Occipital lobe (tissue), 2 donors: Measurements from ENCODE around the gene SUPT3H. TPM values are rescaled to one million over a fixed set of nuclear protein-coding genes. Genes with fewer than 3 reads are reported as not detected.
"Not testable (repeated sequence)": the region's sequence is repeated elsewhere in the genome, so short reads cannot be mapped to it uniquely, and the experiment has no call there.

Source experiments
- DNase-seq: peaks from one replicate; lab custom pipeline; 2025; lab: John Stamatoyannopoulos, UW
- total RNA-seq: library from RNA; depleted of rRNA; stranded (reverse); fragments of >200 nt; gene quantifications from one replicate; pipeline ENCODE4 v1.2.3, GENCODE V29; 2014

SUPT3H gene
- total RNA-seq, 1 donor from 2014 or later, result 15.3 TPM

- DNase-seq, result no peak
Measured at GRCh38 chr6:45326698-45327417, 50.9 kb downstream of the SUPT3H start.

GRCh38 chr6:45323656-45324224, 54.0 kb downstream of the SUPT3H start:
- DNase-seq, result no peak

- no peak for DNase-seq
Measured at GRCh38 chr6:45320349-45320748, 57.4 kb downstream of the SUPT3H start.

DNA sequence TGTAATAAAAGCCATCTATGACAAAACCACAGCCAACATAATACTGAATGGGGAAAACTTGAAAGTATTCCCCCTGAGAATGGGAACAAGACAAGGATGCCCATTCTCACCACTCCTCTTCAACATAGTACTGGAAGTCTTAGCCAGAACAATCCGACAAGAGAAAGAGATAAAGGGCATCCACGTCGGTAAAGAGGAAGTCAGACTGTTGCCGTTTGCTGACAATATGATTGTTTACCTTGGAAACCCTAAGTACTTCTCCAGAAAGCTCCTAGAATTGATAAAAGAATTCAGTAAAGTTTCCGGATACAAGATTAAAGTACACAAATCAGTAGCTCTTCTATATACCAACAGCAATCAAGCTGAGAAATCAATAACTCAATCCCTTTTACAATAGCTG, 63.6 kb downstream of the SUPT3H start:
- no peak for DNase-seq

- no peak for DNase-seq
Measured at GRCh38 chr6:45310118-45310788, 67.5 kb downstream of the SUPT3H start.

DNA sequence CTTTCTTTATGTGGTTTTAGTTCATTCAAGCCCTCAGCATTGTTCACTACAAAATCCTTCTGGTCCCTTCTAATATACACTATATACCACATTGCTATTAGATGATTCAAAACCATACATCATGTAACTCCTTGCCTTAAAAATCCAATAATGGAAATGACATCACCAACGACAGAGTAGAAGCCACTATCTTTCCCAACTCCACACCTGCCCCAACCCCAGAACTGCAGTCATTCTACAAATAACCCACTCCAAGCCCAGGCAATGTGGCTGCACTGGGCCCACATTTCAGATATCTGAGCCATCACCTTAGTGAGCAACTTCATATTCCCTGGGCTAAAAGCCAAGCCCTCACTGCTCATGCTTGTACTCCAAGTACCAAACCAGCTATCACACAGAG, 72.2 kb downstream of the SUPT3H start:
- no peak for DNase-seq

GRCh38 chr6:45302832-45303231, 74.9 kb downstream of the SUPT3H start:
- no peak for DNase-seq

DNA sequence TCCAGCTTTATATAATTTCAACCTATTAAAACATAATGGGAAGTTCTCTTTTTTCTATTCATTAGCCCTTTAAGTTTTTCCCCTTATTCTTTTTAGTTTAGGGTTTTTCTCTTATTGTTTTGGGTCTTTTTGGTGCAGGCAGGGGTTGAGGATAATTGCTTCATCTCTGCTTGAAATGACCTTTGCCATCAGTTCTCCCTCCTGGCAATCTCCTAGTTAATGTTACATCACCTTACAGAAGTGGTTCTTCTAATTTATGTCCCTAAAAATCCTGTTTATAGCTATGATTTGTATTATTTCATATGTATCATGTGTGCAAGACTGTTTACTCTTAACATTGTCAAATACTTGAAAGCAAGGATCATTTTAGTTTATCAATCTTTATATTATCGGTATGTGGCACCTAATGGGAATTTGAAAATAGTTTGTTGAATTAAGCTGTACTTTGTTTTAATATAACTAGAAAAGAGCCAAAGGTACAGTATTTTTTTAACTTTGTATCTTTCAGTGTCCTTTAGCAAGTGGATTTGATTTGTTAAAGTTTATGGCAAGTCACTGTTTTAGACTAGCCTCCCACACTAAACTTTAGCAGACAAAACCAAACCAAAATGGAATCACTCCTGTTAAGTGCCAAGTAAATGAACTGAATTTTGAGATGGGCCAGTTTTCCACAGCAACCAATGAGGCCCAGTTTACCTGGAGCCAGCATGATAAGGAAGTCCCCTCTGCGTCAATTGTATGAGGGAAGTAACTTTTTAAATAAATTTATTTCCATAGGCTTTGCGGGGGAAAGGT, 76.2 kb downstream of the SUPT3H start:
- DNase-seq, result no peak

DNA sequence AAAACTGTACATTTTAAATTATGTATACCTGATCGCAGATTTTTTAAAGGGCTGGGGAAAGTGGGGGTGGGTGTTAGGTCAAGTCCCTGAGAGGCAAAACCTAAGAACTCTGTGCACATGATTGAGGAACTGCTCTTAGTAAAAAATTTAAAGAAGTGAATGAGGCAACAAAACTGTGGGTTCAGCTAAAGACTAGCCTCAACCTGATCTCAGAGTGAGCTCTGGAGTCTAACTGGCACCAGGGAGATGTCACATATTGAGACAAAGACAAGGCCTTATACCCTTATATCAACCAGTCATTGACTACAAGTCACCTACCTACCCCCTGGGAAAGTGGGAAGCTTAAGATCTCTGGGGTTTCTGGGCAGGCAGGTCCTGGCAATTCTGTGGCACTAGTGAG, 77.0 kb downstream of the SUPT3H start:
- DNase-seq, result no peak

- DNase-seq, result no peak
Measured at GRCh38 chr6:45299096-45299581, 78.6 kb downstream of the SUPT3H start.

DNA sequence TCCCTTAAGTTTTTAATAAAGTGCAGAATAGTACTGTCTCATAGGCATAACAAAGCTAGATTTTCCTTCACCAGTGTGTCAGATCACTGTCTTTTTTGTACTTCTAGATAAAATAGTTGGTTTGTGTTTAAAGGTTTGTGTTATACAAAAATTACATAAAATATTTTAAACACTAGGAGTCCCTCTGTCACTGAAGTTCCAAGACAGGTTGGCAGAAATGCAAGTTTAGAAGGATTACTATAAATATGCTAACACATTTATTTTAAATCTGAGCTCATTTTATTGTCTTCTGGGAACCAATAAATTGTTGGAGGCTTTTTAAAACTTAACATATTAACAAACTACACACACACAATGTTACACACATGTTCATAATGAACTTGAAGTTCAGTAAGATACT, 80.4 kb downstream of the SUPT3H start:
- DNase-seq, result no peak

GRCh38 chr6:45294065-45294701, 83.6 kb downstream of the SUPT3H start:
- DNase-seq, result not testable (repeated sequence)

GRCh38 chr6:45293306-45293705, 84.4 kb downstream of the SUPT3H start:
- no peak for DNase-seq

GRCh38 chr6:45289751-45290514, 87.8 kb downstream of the SUPT3H start:
- DNase-seq, result no peak

DNA sequence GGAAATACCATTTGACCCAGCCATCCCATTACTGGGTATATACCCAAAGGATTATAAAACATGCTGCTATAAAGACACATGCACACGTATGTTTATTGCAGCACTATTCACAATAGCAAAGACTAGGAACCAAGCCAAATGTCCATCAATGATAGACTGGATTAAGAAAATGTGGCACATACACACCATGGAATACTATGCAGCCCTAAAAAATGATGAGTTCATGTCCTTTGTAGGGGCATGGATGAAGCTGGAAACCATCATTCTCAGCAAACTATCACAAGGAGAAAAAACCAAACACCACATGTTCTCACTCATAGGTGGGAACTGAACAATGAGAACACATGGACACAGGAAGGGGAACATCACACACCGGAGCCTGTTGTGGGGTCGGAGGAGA, 91.0 kb downstream of the SUPT3H start:
- DNase-seq, result not testable (repeated sequence)

- DNase-seq, result no peak
Measured at GRCh38 chr6:45278367-45278766, 99.4 kb downstream of the SUPT3H start.

GRCh38 chr6:45277741-45278140, 100.0 kb downstream of the SUPT3H start:
- DNase-seq, result not testable (repeated sequence)

DNA sequence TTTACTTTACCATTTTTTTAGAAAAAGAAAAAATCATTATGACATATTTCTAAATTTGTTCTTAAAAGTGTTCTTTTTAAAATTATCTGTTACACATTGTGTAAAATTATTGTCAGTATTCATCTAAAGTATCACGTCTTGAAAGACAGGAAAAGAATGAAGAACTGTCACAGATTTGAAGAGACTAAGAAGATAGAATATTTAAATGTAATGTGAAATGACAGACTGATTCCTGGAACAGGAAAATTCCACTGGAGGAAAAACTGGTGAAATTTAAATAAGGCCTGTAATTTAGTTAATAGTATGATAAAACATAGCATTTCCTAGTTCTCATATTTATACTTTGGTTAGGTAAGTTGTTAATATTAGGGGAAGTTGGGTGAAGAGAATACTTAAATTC, 102.4 kb downstream of the SUPT3H start:
- DNase-seq, result no peak

DNA sequence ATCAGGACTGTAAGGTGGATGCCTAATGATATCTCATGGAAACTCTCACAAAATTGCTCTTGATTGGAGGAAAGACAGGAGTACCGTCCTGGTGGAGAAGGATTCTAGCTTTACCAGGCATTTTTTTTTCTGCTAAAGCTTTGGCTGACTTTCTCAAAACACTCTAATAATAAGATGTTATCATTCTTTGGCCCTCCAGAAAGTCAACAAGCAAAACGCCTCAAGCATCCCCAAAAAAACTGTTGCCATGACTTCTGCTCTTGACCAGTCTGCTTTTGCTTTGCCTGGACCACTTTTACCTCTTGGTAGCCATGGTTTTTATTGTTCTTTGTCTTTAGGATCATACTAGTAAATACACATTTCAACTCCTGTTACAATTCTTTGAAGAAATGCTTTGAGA, 105.1 kb downstream of the SUPT3H start:
- DNase-seq, result no peak

DNA sequence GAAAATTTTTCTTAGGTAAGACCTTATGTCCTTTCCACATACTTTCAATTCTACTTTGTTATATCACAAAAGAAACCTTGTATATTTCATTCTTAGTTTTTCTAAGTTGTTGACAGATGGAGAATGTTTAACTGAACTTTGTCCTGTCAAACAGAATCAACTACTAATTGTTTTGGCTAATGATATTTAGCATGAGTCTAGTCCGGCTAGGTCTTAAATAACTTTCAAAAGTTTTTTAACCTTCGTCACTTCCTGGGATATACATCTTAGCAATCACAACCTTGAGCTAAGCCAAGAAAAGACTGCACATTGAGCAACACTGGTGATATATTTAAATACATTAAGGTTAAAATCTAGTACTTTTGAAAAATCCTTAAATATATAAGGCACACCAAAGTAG, 112.5 kb downstream of the SUPT3H start:
- no peak for DNase-seq

DNA sequence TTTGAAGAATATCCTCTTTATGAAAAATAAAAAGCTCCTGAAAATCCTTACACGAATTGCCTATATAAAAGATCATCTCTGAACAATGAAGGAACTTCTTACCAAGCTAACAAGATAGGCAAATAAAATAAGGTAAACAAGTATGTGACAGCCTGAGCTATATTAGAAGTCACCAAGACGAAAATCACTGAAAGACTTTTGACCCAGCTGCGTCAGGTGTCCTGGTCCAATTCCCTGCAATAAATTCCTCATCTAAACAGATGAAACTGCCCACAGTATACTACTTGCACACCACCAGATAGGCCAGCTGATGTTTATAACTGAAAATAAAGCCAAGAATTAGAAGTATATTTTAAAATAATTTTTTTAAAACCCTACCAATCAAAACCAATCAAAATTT, 117.0 kb downstream of the SUPT3H start:
- DNase-seq, result no peak
